WI38 (cell line): Measurements from ENCODE around the gene SRPK1.

Experiments
- H3K4me3 ChIP-seq: 2 replicates; pipeline ENCODE4 v1.5.1; 2011; ENCODE audit warnings: low read depth, mild to moderate bottlenecking, control low read depth, low read length
- CTCF ChIP-seq: IDR thresholded peaks from 2 replicates; pipeline ENCODE4 v1.5.1; 2012; ENCODE audit warnings: low read depth, mild to moderate bottlenecking, control low read depth, low read length

The SRPK1 gene

GRCh38 chr6:35790683-35791082, 130.2 kb downstream of the SRPK1 start:
- TF ChIP-seq CTCF: no peak

GRCh38 chr6:35788423-35788982, 132.4 kb downstream of the SRPK1 start:
- no peak for TF ChIP-seq CTCF
- no peak overlapping the region for H3K4me3 ChIP-seq

More at GRCh38 chr6:35790683-35791082, 130.2 kb downstream of the SRPK1 start:
- no peak overlapping the region for H3K4me3 ChIP-seq

GRCh38 chr6:35787266-35788218, 133.4 kb downstream of the SRPK1 start:
- no peak for TF ChIP-seq CTCF
- no peak overlapping the region for H3K4me3 ChIP-seq

- TF ChIP-seq CTCF: no peak
- no peak overlapping the region for H3K4me3 ChIP-seq
Observed at GRCh38 chr6:35786810-35787209, 134.1 kb downstream of the SRPK1 start.

- TF ChIP-seq CTCF: no peak
- no peak overlapping the region for H3K4me3 ChIP-seq
Observed at GRCh38 chr6:35786272-35786671, 134.6 kb downstream of the SRPK1 start.

- H3K4me3 ChIP-seq: no peak overlapping the region
- TF ChIP-seq CTCF: no peak
Observed at GRCh38 chr6:35784200-35784599, 136.7 kb downstream of the SRPK1 start.
